Psoas muscle (tissue), 8 donors: ENCODE data around the gene CARF. TPM values are rescaled to one million over a fixed set of nuclear protein-coding genes. Genes with fewer than 3 reads are reported as not detected.

Experiments
- ATAC-seq, 4 donors: fragments of 200-7000 bp; cut with Tn5 transposase; one replicate each; pipeline ENCODE4 v1.9.1; 2020; ENCODE audit warnings: moderate library complexity in 3 of 4, mild to moderate bottlenecking in 2 of 4
- DNase-seq, 2 donors: peaks; one replicate each; pipeline ENCODE4 v3.0.0-alpha.2; 2020
- H3K27ac ChIP-seq: fragments of 200-600 bp; one replicate; pipeline ENCODE4 v1.8.0; 2022
- H3K27me3 ChIP-seq, 3 donors: fragments of 200-600 bp in 1 of 3; one replicate each; pipeline versions ENCODE4 v1.6.1 to v1.8.0; 2013 to 2022; ENCODE audit warnings: low read length in 2 of 3, mild to moderate bottlenecking in 2 of 3, moderate library complexity in 1 of 3; ENCODE audit not compliant: insufficient read depth in 3 of 3
- H3K36me3 ChIP-seq, 2 donors: fragments of 200-600 bp in 1 of 2; one replicate each; pipeline versions ENCODE4 v1.6.1 to v1.8.0; 2013 to 2022; ENCODE audit warnings: low read depth in 1 of 2, mild to moderate bottlenecking in 1 of 2, moderate library complexity in 1 of 2; ENCODE audit not compliant: insufficient read depth in 1 of 2
- H3K4me1 ChIP-seq: fragments of 200-600 bp; one replicate; pipeline ENCODE4 v1.8.0; 2022
- H3K4me3 ChIP-seq: fragments of 200-600 bp; one replicate; pipeline ENCODE4 v1.8.0; 2022; ENCODE audit warnings: mild to moderate bottlenecking
- H3K9me3 ChIP-seq: fragments of 200-600 bp; one replicate; pipeline ENCODE4 v1.8.0; 2022
- whole genome bisulfite sequencing, 3 donors: extraction: QIAGEN DNeasy Blood & Tissue Kit; methylation state at CpG; one replicate each; pipeline versions ENCODE4 v1.1.6 to v1.1.7; 2013; 5-methylcytosine and 5-hydroxymethylcytosine counted together
- intact Hi-C, 2 donors: fragments of 100-400 bp; cut with DNase I; formaldehyde crosslinking; loops; one replicate each; pipeline versions ENCODE4 v1.11.0 to v1.14.2; 2022
- polyA plus RNA-seq, 3 donors: library from polyadenylated mRNA; stranded (reverse); fragments of 200-250 nt; gene quantifications; one replicate each; pipeline ENCODE4 v1.2.3, GENCODE V29; 2013
- total RNA-seq, 4 donors: library from RNA; stranded (reverse); fragmentation: NEBNext Ultra II Directional in 2 of 4; extraction: Animal tissue kit (Norgen Biotek cat#: 25700) in 2 of 4; gene quantifications; one replicate each; pipeline versions ENCODE4 v1.2.1 to v1.2.4, GENCODE V29; 2021 to 2023
- TF ChIP-seq, protein P1 (sequence below): fragments of 200-600 bp; IDR thresholded peaks from one replicate; pipeline ENCODE4 v1.8.0; 2022; ENCODE audit warnings: antibody characterized with exemption
- donor health status: healthy with polysubstance abuse.
- donor health status: DM: no; HTN: no; CAD: no; lungs with moderate emphysema.
- donor health status: Bipolar disorder and iron deficiency.
- donor health status: healthy.
- donor health status: DM: yes; HTN: yes; CAD: no.
- donor health status: DM: no; HTN: no; CAD: no.
- donor health status: DM: no; HTN: no; CAD: no.
- donor health status: DM: yes; HTN: yes; CAD: no.

CARF gene
- total and polyA plus RNA-seq, 7 donors: 0.76 to 7.7 (median 4.5) TPM

DNA sequence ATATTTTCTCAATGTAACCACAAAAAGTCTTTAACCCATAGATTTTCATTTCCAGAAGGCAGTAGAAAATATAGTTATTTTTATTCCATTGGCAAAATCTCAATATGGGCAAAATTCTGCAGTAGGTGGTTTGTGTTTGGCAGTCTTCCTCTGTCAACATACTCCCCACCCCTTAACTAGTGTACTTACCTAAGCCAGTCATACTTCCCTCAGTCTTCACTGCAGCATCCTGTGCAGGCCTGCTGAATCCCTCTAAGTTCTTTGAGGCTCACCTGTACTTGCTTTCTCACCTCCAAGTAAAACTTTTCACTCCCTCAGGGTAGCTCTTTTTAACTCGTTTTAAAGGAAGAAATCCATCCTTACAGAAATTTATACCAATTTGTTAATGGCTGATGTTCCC lies 6.8 kb downstream of the CARF start:
- ATAC-seq (no peak), DNase-seq (no peak)
- H3K4me1 ChIP-seq: peaks cover 2% of the 10 kb centered on the region
- intact Hi-C loops: no loop called here
- H3K36me3 ChIP-seq: peaks cover 0 to 59% of the 10 kb centered on the region in 2 donors
- H3K27me3 ChIP-seq: no peaks in the 10 kb centered on the region
- 88 to 98% (median 91%) methylated on average over 1 of the region's 1 CpG for WGBS, 3 donors
- H3K27ac ChIP-seq: no peak overlapping the region
- no peak overlapping the region for H3K4me3 ChIP-seq
- TF ChIP-seq, protein P1, sequence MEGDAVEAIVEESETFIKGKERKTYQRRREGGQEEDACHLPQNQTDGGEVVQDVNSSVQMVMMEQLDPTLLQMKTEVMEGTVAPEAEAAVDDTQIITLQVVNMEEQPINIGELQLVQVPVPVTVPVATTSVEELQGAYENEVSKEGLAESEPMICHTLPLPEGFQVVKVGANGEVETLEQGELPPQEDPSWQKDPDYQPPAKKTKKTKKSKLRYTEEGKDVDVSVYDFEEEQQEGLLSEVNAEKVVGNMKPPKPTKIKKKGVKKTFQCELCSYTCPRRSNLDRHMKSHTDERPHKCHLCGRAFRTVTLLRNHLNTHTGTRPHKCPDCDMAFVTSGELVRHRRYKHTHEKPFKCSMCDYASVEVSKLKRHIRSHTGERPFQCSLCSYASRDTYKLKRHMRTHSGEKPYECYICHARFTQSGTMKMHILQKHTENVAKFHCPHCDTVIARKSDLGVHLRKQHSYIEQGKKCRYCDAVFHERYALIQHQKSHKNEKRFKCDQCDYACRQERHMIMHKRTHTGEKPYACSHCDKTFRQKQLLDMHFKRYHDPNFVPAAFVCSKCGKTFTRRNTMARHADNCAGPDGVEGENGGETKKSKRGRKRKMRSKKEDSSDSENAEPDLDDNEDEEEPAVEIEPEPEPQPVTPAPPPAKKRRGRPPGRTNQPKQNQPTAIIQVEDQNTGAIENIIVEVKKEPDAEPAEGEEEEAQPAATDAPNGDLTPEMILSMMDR: no peak
- H3K9me3 ChIP-seq: peaks cover 6% of the 10 kb centered on the region

DNA sequence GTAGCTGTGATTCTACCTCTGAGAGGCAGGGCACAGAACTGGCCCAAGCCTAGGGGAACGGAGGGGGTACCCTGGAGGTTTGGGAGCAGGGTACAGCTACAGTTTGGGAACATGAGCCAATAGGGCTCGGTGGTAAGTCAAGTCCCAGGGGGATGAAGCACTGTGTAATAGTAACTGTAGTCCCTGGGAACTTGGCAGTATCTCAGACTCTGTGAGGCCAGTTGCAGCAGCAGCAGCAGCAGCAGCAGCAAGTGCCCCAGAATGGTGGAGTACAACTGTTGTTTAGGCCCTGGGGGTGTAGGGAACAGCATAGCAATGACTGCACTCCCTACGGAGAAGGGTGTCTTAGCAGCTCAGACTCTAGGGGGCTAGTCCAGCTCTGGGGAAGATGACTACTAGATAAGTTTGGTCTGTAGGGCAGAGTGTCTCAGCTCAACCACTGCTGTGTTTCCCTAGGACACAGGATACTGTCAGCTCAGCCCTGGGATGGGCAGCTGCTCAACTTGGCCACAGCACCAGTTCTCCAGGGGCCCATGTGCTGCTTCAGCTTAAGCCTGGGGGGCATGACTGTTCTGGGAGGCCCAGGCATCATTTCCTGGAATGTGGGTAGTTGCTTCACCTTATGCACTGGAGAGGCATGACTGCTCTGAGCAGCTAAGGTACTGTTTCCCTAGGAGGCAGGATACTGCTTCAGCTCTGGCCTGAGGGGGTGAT lies 20.5 kb downstream of the CARF start:
- 68 to 83% (median 68%) methylated on average over 3 of the region's 3 CpGs for WGBS, 3 donors

DNA sequence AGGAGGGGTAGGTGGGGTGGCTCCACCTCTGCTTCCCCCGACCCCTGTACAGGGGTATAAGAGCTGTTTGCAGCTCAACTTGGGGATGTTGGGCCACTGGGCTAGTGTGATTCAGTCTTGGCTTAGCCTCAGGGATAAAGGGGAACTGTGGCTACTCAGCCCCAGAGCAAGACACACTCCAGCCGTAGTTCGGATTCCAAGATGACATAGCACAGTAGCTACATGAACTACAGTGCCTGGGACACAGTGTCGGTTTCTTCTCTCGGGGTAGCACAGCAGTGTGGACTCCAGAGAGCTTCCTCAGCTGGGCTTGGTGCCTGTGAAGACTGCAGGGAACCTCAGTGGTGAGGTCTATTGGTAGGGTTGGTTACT lies 21.1 kb downstream of the CARF start:
- TF ChIP-seq, protein P1: no peak
- Histone ChIP-seq H3K4me3 (no peak overlapping the region), H3K9me3 (no peaks in the 10 kb centered on the region), H3K4me1 (no peaks in the 10 kb centered on the region), H3K27ac (no peak overlapping the region), H3K36me3 (peaks cover 0 to 19% of the 10 kb centered on the region in 2 donors), H3K27me3 (no peaks in the 10 kb centered on the region)
- no peak for ATAC-seq
- WGBS, 3 donors: 84 to 94% (median 87%) methylated on average over 5 of the region's 5 CpGs
- DNase-seq: no peak
- intact Hi-C loops: no loop called here

More for the DNA sequence above, 20.5 kb downstream of the CARF start:
- Histone ChIP-seq H3K36me3 (peaks cover 0 to 19% of the 10 kb centered on the region in 2 donors), H3K4me3 (no peak overlapping the region), H3K4me1 (no peaks in the 10 kb centered on the region), H3K27ac (no peak overlapping the region), H3K9me3 (no peaks in the 10 kb centered on the region), H3K27me3 (no peaks in the 10 kb centered on the region)
- TF ChIP-seq, protein P1: no peak
- intact Hi-C loops: no loop called here
- no peak for DNase-seq
- no peak for ATAC-seq

DNA sequence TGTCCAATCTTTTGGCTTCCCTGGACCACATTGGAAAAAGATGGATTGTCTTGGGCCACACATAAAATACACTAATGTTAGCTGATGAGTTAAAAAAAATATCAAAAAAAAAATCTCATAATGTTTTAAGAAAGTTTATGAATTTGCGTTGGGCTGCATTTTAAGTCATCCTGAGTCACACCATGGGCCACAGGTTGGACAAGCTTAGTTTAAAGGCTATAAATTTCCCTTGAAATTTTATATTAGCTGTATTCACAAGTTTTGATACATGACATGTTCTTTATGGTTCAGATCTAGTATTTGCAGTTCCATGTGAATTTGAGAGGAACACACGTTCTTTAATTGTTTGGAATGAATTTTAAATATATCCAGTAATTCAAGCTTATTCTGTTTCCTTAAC lies 21.9 kb downstream of the CARF start:
- no peaks in the 10 kb centered on the region for H3K27me3 ChIP-seq
- 88 to 89% (median 88%) methylated on average over 2 of the region's 2 CpGs for WGBS, 3 donors
- intact Hi-C loops: no loop called here
- peaks cover 0 to 13% of the 10 kb centered on the region in 2 donors for H3K36me3 ChIP-seq
- no peaks in the 10 kb centered on the region for H3K9me3 ChIP-seq
- H3K27ac ChIP-seq: no peak overlapping the region
- ATAC-seq: no peak
- no peaks in the 10 kb centered on the region for H3K4me1 ChIP-seq
- DNase-seq: no peak
- TF ChIP-seq, protein P1: no peak
- no peak overlapping the region for H3K4me3 ChIP-seq

DNA sequence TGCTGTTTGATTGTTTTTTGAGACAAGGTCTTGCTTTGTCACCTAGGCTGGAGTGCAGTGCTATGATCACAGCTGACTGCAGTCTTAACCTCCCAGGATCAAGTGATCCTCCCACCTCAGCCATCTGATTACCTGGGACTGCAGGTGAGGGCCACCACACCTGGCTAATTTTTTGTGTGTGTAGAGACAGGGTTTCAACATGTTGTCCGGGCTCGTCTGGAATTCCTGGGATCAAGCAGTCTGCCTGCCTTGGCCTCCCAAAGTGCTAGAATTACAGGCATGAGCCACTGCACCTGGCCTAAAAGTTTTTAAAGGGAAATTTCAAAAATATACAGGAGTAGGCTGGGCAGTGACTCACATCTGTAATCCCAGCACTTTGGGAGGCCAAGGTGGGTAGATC lies 22.4 kb downstream of the CARF start:
- intact Hi-C loops: no loop called here
- Histone ChIP-seq H3K4me3 (no peak overlapping the region), H3K9me3 (no peaks in the 10 kb centered on the region), H3K27me3 (no peaks in the 10 kb centered on the region), H3K36me3 (peaks cover 0 to 17% of the 10 kb centered on the region in 2 donors), H3K4me1 (no peaks in the 10 kb centered on the region), H3K27ac (no peak overlapping the region)
- DNase-seq: no peak
- TF ChIP-seq, protein P1: no peak
- 88 to 93% (median 90%) methylated on average over 2 of the region's 2 CpGs for WGBS, 3 donors
- ATAC-seq: no peak
